Small intestine (tissue), 7 donors: ENCODE results near the gene C19orf44. TPM values are rescaled to one million over a fixed set of nuclear protein-coding genes. Genes with fewer than 3 reads are reported as not detected.

Experiments
- DNase-seq, 2 donors: peaks; one replicate each; pipeline versions ENCODE4 v3.0.0 to v3.0.0-alpha.2; 2013
- FAIRE-seq: peaks from 2 replicates; lab custom pipeline; 2012; peaks lifted over from hg19 to GRCh38; lab: Jason Lieb, UNC
- H3K27ac ChIP-seq, 3 donors: one replicate each; pipeline ENCODE4 v1.5.1; 2013; ENCODE audit warnings: low read length in 2 of 3, mild to moderate bottlenecking in 2 of 3, control low read depth in 1 of 3, inconsistent platforms in 1 of 3, low read depth in 1 of 3, moderate library complexity in 1 of 3
- H3K27me3 ChIP-seq, 3 donors: one replicate each; pipeline ENCODE4 v1.6.1; 2013; ENCODE audit warnings: low read length in 3 of 3, inconsistent platforms in 1 of 3; ENCODE audit not compliant: control insufficient read depth in 3 of 3, insufficient read depth in 3 of 3
- H3K36me3 ChIP-seq, 3 donors: one replicate each; pipeline ENCODE4 v1.6.1; 2013; ENCODE audit warnings: low read length in 3 of 3, inconsistent platforms in 1 of 3, low read depth in 1 of 3, mild to moderate bottlenecking in 1 of 3, moderate library complexity in 1 of 3; ENCODE audit not compliant: control insufficient read depth in 3 of 3, insufficient read depth in 2 of 3
- H3K4me1 ChIP-seq, 3 donors: one replicate each; pipeline ENCODE4 v1.6.1; 2013; ENCODE audit warnings: low read length in 2 of 3, inconsistent platforms in 1 of 3, low read depth in 1 of 3, mild to moderate bottlenecking in 1 of 3, moderate library complexity in 1 of 3; ENCODE audit not compliant: control insufficient read depth in 3 of 3, insufficient read depth in 2 of 3
- H3K4me3 ChIP-seq, 3 donors: one replicate each; pipeline ENCODE4 v1.5.1; 2013; ENCODE audit warnings: low read length in 3 of 3, control low read depth in 1 of 3, inconsistent platforms in 1 of 3, low read depth in 1 of 3, mild to moderate bottlenecking in 1 of 3, moderate library complexity in 1 of 3
- H3K9me3 ChIP-seq, 2 donors: one replicate each; pipeline ENCODE4 v1.6.1; 2013; ENCODE audit warnings: low read depth in 1 of 2, low read length in 1 of 2; ENCODE audit not compliant: control insufficient read depth in 2 of 2, insufficient read depth in 1 of 2
- WGBS, 3 donors: extraction: QIAGEN DNeasy Blood & Tissue Kit; methylation state at CpG; one replicate each; pipeline ENCODE4 v1.1.7; 2013; 5-methylcytosine and 5-hydroxymethylcytosine counted together
- polyA plus RNA-seq, 4 donors: library from polyadenylated mRNA; stranded (reverse) in 3 of 4; unstranded in 1 of 4; fragments of 200-250 nt in 3 of 4; fragments of 120-200 nt in 1 of 4; gene quantifications; one replicate each; pipeline versions ENCODE4 v1.2.1 to v1.2.3, GENCODE V29; 2013
- donor health status: healthy with polysubstance abuse.
- donor health status: control.
- donor health status: control.
- donor health status: Bipolar disorder and iron deficiency.
- donor health status: healthy.

Gene C19orf44
- polyA plus RNA-seq, 4 donors, result 0.67 to 3.7 (median 2.2) TPM

- Histone ChIP-seq H3K9me3 (no peaks in the 10 kb centered on the region), H3K4me3 (no peak overlapping the region), H3K4me1 (no peaks in the 10 kb centered on the region), H3K36me3 (peaks cover 31 to 93% (median 34%) of the 10 kb centered on the region in 3 donors), H3K27ac (no peak overlapping the region), H3K27me3 (no peaks in the 10 kb centered on the region)
- whole genome bisulfite sequencing, 3 donors, result 94 to 97% (median 94%) methylated on average over 22 to 25 of the region's 25 CpGs
- no peak for FAIRE-seq
- no peak for DNase-seq
Observed at GRCh38 chr19:16522559-16523377, 26.6 kb downstream of the C19orf44 start.

- Histone ChIP-seq H3K4me3 (no peak overlapping the region), H3K9me3 (no peaks in the 10 kb centered on the region), H3K36me3 (peaks cover 32 to 93% (median 38%) of the 10 kb centered on the region in 3 donors), H3K4me1 (no peaks in the 10 kb centered on the region), H3K27ac (no peak overlapping the region), H3K27me3 (no peaks in the 10 kb centered on the region)
- DNase-seq, result no peak
- 94 to 96% (median 95%) methylated on average over 45 to 54 of the region's 54 CpGs for WGBS, 3 donors
- no peak for FAIRE-seq
Observed at GRCh38 chr19:16524991-16525734, 29.0 kb downstream of the C19orf44 start.

- FAIRE-seq (no peak), DNase-seq (no peak)
- Histone ChIP-seq H3K4me3 (no peak overlapping the region), H3K4me1 (no peaks in the 10 kb centered on the region), H3K36me3 (peaks cover 35 to 93% (median 40%) of the 10 kb centered on the region in 3 donors), H3K27ac (no peak overlapping the region), H3K9me3 (no peaks in the 10 kb centered on the region), H3K27me3 (no peaks in the 10 kb centered on the region)
- WGBS, 3 donors, result 93 to 95% (median 95%) methylated on average over 23 to 29 of the region's 29 CpGs
Observed at GRCh38 chr19:16525751-16526481, 29.7 kb downstream of the C19orf44 start.

- Histone ChIP-seq H3K9me3 (no peaks in the 10 kb centered on the region), H3K4me3 (no peak overlapping the region), H3K4me1 (no peaks in the 10 kb centered on the region), H3K27me3 (no peaks in the 10 kb centered on the region), H3K27ac (no peak overlapping the region), H3K36me3 (peaks cover 44 to 96% (median 45%) of the 10 kb centered on the region in 3 donors)
- DNase-seq (no peak), FAIRE-seq (no peak)
- 77 to 84% (median 79%) methylated on average over 14 of the region's 14 CpGs for WGBS, 3 donors
Observed at GRCh38 chr19:16527334-16527935, 31.2 kb downstream of the C19orf44 start.

GRCh38 chr19:16527971-16528521 is 31.9 kb downstream of the C19orf44 start:
- no peaks in the 10 kb centered on the region for H3K27me3 ChIP-seq
- H3K36me3 ChIP-seq, result peaks cover 42 to 96% (median 44%) of the 10 kb centered on the region in 3 donors
- H3K27ac ChIP-seq, result no peak overlapping the region
- no peaks in the 10 kb centered on the region for H3K4me1 ChIP-seq
- H3K9me3 ChIP-seq, result no peaks in the 10 kb centered on the region
- FAIRE-seq (no peak), DNase-seq (no peak)
- no peak overlapping the region for H3K4me3 ChIP-seq
- WGBS, 3 donors, result 94 to 95% (median 94%) methylated on average over 12 of the region's 12 CpGs

GRCh38 chr19:16529466-16530144 is 33.4 kb downstream of the C19orf44 start:
- H3K4me1 ChIP-seq, result no peaks in the 10 kb centered on the region
- FAIRE-seq, result no peak
- DNase-seq, result no peak
- 90% methylated on average over 25 of the region's 25 CpGs for WGBS, 3 donors
- H3K4me3 ChIP-seq, result no peak overlapping the region
- H3K9me3 ChIP-seq, result no peaks in the 10 kb centered on the region
- H3K27me3 ChIP-seq, result no peaks in the 10 kb centered on the region
- H3K27ac ChIP-seq, result no peak overlapping the region
- peaks cover 35 to 98% (median 44%) of the 10 kb centered on the region in 3 donors for H3K36me3 ChIP-seq

GRCh38 chr19:16530540-16531379 is 34.6 kb downstream of the C19orf44 start:
- 93 to 95% (median 94%) methylated on average over 38 to 43 of the region's 43 CpGs for WGBS, 3 donors

More at GRCh38 chr19:16530540-16531379, 34.6 kb downstream of the C19orf44 start:
- FAIRE-seq (no peak), DNase-seq (no peak)
- no peaks in the 10 kb centered on the region for H3K9me3 ChIP-seq
- no peaks in the 10 kb centered on the region for H3K4me1 ChIP-seq
- H3K27me3 ChIP-seq, result no peaks in the 10 kb centered on the region
- peaks cover 24 to 98% (median 43%) of the 10 kb centered on the region in 3 donors for H3K36me3 ChIP-seq
- no peak overlapping the region for H3K4me3 ChIP-seq
- H3K27ac ChIP-seq, result no peak overlapping the region
